ENCODE measurements around the gene MBD5.

MBD5 gene

DNA sequence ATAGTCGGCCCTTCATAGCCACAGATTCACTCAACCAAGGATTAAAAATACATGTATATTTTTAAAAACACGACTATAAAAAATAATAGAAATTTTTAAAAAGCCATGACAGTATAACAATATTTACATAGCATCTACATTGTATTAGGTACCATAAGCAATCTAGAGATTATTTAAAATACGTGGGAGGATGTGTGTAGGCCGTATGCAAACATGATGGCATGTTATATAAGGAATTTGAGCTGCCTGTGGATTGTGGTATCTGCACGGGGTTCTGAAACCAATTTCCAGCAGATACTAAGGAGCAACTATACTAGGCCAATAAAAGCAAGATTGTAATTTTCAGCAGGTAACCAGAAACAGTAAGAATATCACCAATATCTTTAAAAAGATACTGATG lies 6.3 kb upstream of the MBD5 start:
- no peak overlapping the region for H3K27ac ChIP-seq
- no peak for TF ChIP-seq ZFX (IDR thresholded peaks at IDR 0.05)
- TF ChIP-seq, protein P1, sequence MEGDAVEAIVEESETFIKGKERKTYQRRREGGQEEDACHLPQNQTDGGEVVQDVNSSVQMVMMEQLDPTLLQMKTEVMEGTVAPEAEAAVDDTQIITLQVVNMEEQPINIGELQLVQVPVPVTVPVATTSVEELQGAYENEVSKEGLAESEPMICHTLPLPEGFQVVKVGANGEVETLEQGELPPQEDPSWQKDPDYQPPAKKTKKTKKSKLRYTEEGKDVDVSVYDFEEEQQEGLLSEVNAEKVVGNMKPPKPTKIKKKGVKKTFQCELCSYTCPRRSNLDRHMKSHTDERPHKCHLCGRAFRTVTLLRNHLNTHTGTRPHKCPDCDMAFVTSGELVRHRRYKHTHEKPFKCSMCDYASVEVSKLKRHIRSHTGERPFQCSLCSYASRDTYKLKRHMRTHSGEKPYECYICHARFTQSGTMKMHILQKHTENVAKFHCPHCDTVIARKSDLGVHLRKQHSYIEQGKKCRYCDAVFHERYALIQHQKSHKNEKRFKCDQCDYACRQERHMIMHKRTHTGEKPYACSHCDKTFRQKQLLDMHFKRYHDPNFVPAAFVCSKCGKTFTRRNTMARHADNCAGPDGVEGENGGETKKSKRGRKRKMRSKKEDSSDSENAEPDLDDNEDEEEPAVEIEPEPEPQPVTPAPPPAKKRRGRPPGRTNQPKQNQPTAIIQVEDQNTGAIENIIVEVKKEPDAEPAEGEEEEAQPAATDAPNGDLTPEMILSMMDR (conservative IDR thresholded peaks at IDR 0.05) = no peak

DNA sequence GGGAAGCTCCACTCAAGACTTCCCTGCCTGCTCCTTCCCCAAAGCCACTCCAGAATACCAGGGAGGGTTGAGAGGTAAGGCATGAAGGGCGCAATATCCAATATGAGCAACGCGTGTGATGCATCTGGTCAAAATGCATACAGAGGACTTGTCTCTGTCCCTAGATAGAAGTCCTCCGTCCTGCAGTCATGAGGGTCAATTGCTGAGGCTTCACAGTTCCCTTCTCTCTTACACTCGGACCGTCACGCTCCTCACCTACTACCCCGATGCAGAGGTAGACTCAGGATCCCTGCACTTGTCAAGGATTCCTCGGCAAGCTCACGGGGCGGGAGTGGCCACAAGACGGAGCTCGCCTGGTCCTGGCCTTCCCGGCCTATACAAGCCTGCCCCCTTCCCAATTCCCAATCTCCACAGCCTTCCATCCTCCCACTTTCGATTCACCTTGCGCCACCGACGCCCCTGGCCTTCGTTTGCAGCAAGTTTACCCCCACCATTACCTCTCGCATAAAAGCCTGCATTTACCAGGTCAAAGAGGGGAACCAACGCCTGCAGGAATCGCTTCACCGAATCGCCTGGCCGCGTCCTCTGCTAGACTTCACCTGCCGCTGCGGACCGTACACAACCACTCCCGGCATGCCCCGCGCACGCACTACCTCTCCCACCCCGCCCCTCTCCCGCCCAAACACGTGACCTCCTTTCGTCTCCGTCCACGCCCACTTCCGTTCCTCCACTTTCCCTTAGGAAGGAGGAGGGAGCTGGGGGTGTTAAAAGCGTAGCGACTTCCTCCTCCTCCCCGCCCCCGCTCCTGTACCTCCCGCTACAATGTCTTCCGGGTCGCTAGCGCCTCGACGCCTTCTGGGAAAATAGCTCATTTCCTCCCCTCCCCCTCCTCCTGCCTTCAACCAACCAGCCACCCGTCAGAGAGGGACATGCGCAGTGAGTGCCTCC lies 506 bp upstream of the MBD5 start, which contains the start of gene ORC4:
Gene ORC4, minus strand, starts transcription at position 627 of the 948 bp plus-strand sequence. CDS start 44,779 bp downstream, outside the sequence.
- peak within 1 kb of the TSS; percentile 80 for H3K27ac ChIP-seq
- peak; percentile 92 for TF ChIP-seq ZFX (IDR thresholded peaks at IDR 0.05)
- TF ChIP-seq, protein P1 (conservative IDR thresholded peaks at IDR 0.05) = peak; percentile 72

DNA sequence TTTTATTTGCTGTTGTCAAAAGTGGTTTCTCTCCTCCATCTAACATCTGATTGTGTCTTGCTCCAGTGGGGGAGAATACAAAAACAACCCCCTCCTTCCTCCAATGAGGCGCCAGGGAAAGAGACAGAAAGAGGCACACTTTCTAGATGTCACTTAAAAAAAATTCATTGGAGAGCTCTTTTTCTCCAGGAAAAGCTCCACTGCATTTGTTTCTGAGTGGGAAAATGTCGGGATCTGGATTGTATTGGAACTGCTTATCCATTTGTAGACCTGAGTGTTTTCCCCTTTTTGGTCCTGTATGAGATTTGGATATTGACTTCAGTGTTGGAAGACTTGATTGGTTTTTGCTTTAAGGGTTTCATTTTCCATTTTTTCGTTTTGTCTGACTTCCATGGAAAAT lies 995 bp downstream of the MBD5 start:
- peak overlapping the region; percentile 80 for H3K27ac ChIP-seq

DNA sequence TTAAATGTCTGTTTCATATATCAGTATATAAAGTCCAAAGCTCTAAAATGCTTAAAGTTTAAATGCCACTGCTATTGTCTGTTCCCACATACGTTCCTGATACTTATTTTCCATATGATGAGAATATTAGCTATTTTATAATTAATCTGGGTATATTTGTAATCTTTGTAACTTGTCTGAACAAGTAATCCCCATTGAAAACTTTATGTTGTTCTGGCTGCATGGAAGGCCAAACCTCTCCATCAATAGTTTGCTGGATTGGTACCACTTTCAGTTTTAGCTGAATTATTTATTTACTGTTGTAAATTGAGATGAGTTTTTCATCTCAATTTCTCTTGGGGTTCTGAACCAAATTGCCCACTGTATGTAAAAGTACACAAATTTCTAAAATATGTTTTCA lies 1.5 kb downstream of the MBD5 start:
- no peak overlapping the region for H3K27ac ChIP-seq
- no peak for TF ChIP-seq ZFX (IDR thresholded peaks at IDR 0.05)
- TF ChIP-seq, protein P1 (conservative IDR thresholded peaks at IDR 0.05) = no peak

More for the DNA sequence above, 995 bp downstream of the MBD5 start:
- TF ChIP-seq ZFX (IDR thresholded peaks at IDR 0.05) = no peak
- TF ChIP-seq, protein P1 (conservative IDR thresholded peaks at IDR 0.05) = no peak

DNA sequence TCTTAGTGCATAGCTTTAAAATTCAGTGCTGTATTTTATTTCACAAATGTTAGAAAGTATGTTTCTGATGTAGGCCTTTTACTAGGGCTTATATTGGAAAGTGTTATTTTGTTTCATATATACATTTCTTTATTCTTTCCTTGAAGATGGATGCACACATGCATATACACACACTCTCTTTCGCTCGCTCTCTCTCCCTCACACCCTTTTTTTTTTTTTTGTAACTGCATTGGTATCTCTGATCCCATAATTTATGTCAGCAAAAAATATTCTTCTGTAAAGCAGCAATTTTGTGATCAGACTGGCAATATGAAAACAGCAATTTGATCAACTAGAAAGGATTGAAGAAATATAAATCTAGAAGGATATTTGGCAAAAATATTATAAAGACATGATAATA lies 2.0 kb downstream of the MBD5 start:
- no peak for TF ChIP-seq ZFX (IDR thresholded peaks at IDR 0.05)
- TF ChIP-seq, protein P1 (conservative IDR thresholded peaks at IDR 0.05) = no peak
- H3K27ac ChIP-seq = no peak overlapping the region

DNA sequence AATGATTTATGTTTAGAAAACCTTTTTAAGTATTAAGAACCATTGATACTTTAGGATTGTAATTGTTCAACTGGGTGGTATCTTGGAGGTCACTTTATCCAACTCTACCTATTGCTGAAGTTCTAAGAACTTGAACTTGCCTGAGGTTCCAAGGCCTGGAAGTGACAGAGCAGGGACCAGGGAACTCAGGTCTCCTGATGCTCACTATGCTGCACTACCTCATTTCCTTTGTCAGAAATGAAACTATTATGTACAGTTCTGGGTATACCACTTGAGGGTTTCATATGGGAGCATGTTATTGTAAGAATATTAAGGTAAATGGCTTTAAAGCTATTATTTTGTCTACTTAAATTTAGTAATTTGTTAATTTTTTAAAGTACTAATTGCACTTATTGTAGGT lies 3.0 kb downstream of the MBD5 start:
- no peak overlapping the region for H3K27ac ChIP-seq
- TF ChIP-seq, protein P1 (conservative IDR thresholded peaks at IDR 0.05) = no peak
- TF ChIP-seq ZFX (IDR thresholded peaks at IDR 0.05) = no peak

DNA sequence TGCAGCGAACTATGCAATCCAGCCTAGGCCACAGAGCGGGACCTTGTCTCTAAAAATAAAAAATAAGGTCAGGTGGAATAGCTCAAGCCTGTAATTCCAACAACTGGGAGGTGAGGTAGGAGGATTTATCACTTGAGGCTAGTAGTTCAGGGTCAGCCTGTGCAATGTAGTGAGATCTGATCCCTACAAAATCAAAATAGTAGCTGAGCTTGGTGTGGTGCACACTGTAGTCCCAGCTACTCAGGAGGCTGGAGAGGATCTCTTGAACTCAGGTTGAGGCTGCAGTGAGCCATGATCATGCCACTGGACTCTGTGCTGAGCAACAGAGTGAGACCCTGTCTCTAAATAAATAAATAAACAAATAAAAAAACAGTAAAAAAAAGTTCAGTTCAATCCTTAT lies 5.7 kb downstream of the MBD5 start:
- no peak for TF ChIP-seq ZFX (IDR thresholded peaks at IDR 0.05)
- TF ChIP-seq, protein P1 (conservative IDR thresholded peaks at IDR 0.05) = no peak
- no peak overlapping the region for H3K27ac ChIP-seq
